NCI-H345 treated with DMSO at 0.1 percent for 48 hours (cell line): ENCODE data around the gene PIK3C2A.

Experiments
- DNase-seq: peaks from one replicate; lab custom pipeline; 2025; ENCODE audit not compliant: unreplicated experiment; lab: John Stamatoyannopoulos, UW

PIK3C2A gene

GRCh38 chr11:17163736-17164135 lies 44.0 kb downstream of the PIK3C2A start:
- no peak for DNase-seq

GRCh38 chr11:17163291-17163690 lies 44.5 kb downstream of the PIK3C2A start:
- no peak for DNase-seq

- no peak for DNase-seq
Observed at GRCh38 chr11:17162376-17162775, 45.4 kb downstream of the PIK3C2A start.

GRCh38 chr11:17161515-17161914 lies 46.3 kb downstream of the PIK3C2A start:
- DNase-seq = no peak

- no peak for DNase-seq
Observed at GRCh38 chr11:17159441-17159840, 48.3 kb downstream of the PIK3C2A start.
